SU-DHL-6 (cell line): ENCODE results near the gene PRIM1.

Experiments used
- H2AFZ ChIP-seq: fragments of 200-600 bp; sonication (generic); 2 replicates; pipeline ENCODE4 v1.6.1; 2014; ENCODE audit warnings: low read depth, mild to moderate bottlenecking, moderate library complexity, mixed read lengths, antibody characterized with exemption, low read length; ENCODE audit not compliant: severe bottlenecking
- H3F3A ChIP-seq: fragments of 200-600 bp; shearing (Covaris generic); 2 replicates; pipeline ENCODE4 v1.6.0; 2016; ENCODE audit warnings: antibody characterized with exemption, mild to moderate bottlenecking; ENCODE audit not compliant: insufficient read depth
- H3K27ac ChIP-seq: fragments of 200-600 bp; sonication (generic); 2 replicates; pipeline ENCODE4 v1.5.1; 2016; ENCODE audit warnings: low read depth, mild to moderate bottlenecking, low read length, moderate library complexity, mixed read lengths
- H3K27me3 ChIP-seq: fragments of 200-600 bp; sonication (generic), shearing (Covaris generic); 2 replicates; pipeline ENCODE4 v1.6.0; 2014; ENCODE audit warnings: mild to moderate bottlenecking, low read length
- H3K36me3 ChIP-seq: fragments of 200-600 bp; sonication (generic); 2 replicates; pipeline ENCODE4 v1.6.1; 2014; ENCODE audit warnings: mild to moderate bottlenecking, low read length, mixed read lengths
- H3K4me2 ChIP-seq: fragments of 300-600, 200-600 bp; shearing (Covaris generic), sonication (generic); 2 replicates; pipeline ENCODE4 v1.6.0; 2014; ENCODE audit warnings: low read length, low read depth, mild to moderate bottlenecking; ENCODE audit not compliant: poor library complexity, severe bottlenecking
- H3K4me3 ChIP-seq: fragments of 200-600 bp; sonication (generic); 2 replicates; pipeline ENCODE4 v1.5.1; 2014; ENCODE audit warnings: antibody characterized with exemption, low read length, mild to moderate bottlenecking, mixed read lengths; ENCODE audit not compliant: insufficient read depth, poor library complexity, severe bottlenecking
- H3K79me2 ChIP-seq: fragments of 200-600 bp; sonication (generic); 2 replicates; pipeline ENCODE4 v1.6.1; 2014; ENCODE audit warnings: mild to moderate bottlenecking, low read length, moderate library complexity; ENCODE audit not compliant: insufficient read depth
- H3K9ac ChIP-seq: fragments of 200-600 bp; sonication (generic); 2 replicates; pipeline ENCODE4 v1.7.0; 2014; ENCODE audit warnings: mild to moderate bottlenecking, low read length
- H3K9me2 ChIP-seq: fragments of 200-600 bp; sonication (generic); replicated peaks from 2 replicates; pipeline ENCODE4 v1.6.1; 2014; ENCODE audit warnings: low read length; ENCODE audit not compliant: insufficient read depth
- H3K9me3 ChIP-seq: fragments of 200-600 bp; sonication (generic); 2 replicates; pipeline ENCODE4 v1.6.1; 2014; ENCODE audit warnings: low read length, mixed read lengths; ENCODE audit not compliant: insufficient read depth
- H4K20me1 ChIP-seq: fragments of 200-600 bp; sonication (generic); 2 replicates; pipeline ENCODE4 v1.6.1; 2014; ENCODE audit warnings: low read depth, mild to moderate bottlenecking, antibody characterized with exemption, low read length, moderate library complexity, mixed read lengths
- CTCF ChIP-seq: fragments of 200-600 bp; sonication (generic); IDR thresholded peaks from one replicate; pipeline ENCODE4 v1.5.1; 2017; ENCODE audit warnings: antibody characterized with exemption, mild to moderate bottlenecking, low read length, moderate library complexity; ENCODE audit not compliant: insufficient read depth, poor library complexity, severe bottlenecking
- EZH2phosphoT487 ChIP-seq: fragments of 200-600 bp; sonication (generic), shearing (Covaris generic); conservative IDR thresholded peaks from 2 replicates; pipeline ENCODE4 v1.6.1; 2018; ENCODE audit warnings: mild to moderate bottlenecking, antibody characterized with exemption, low read length, moderate library complexity, mixed read lengths

PRIM1 gene

GRCh38 chr12:56716933-56717880, 34.9 kb downstream of the PRIM1 start:
- H3K9me3 ChIP-seq, result no peaks in the 10 kb centered on the region
- H3K9ac ChIP-seq, result no peak overlapping the region
- H3K36me3 ChIP-seq, result peaks cover 34% of the 10 kb centered on the region
- peaks cover 55% of the 10 kb centered on the region for H4K20me1 ChIP-seq
- no peak overlapping the region for H3K4me3 ChIP-seq
- no peaks in the 10 kb centered on the region for H3K9me2 ChIP-seq
- peaks cover 64% of the 10 kb centered on the region for H3K79me2 ChIP-seq
- peaks cover 45% of the 10 kb centered on the region for H3F3A ChIP-seq
- H2AFZ ChIP-seq, result no peak overlapping the region
- peak overlapping the region; percentile 46 for H3K27ac ChIP-seq
- H3K4me2 ChIP-seq, result no peak overlapping the region
- H3K27me3 ChIP-seq, result no peaks in the 10 kb centered on the region
- no peak for TF ChIP-seq CTCF
- TF ChIP-seq EZH2phosphoT487, result no peak

- H3K4me3 ChIP-seq, result no peak overlapping the region
- peaks cover 42% of the 10 kb centered on the region for H3F3A ChIP-seq
- H3K79me2 ChIP-seq, result peaks cover 56% of the 10 kb centered on the region
- TF ChIP-seq CTCF (no peak), EZH2phosphoT487 (no peak)
- peak overlapping the region; percentile 46; the same call in 1 of the 2 replicates for H3K27ac ChIP-seq
- H3K9ac ChIP-seq, result no peak overlapping the region
- no peak overlapping the region for H3K4me2 ChIP-seq
- no peaks in the 10 kb centered on the region for H3K9me2 ChIP-seq
- H3K27me3 ChIP-seq, result no peaks in the 10 kb centered on the region
- peaks cover 27% of the 10 kb centered on the region for H3K36me3 ChIP-seq
- peaks cover 49% of the 10 kb centered on the region for H4K20me1 ChIP-seq
- H2AFZ ChIP-seq, result no peak overlapping the region
- no peaks in the 10 kb centered on the region for H3K9me3 ChIP-seq
Observed at GRCh38 chr12:56716458-56716857, 35.7 kb downstream of the PRIM1 start.

GRCh38 chr12:56715798-56716197, 36.3 kb downstream of the PRIM1 start:
- Histone ChIP-seq H3K4me3 (no peak overlapping the region), H3K79me2 (peaks cover 49% of the 10 kb centered on the region), H3F3A (peaks cover 48% of the 10 kb centered on the region), H3K4me2 (no peak overlapping the region), H3K36me3 (peaks cover 32% of the 10 kb centered on the region), H3K9ac (no peak overlapping the region), H3K9me3 (no peaks in the 10 kb centered on the region), H3K27ac (no peak overlapping the region), H4K20me1 (peaks cover 46% of the 10 kb centered on the region), H3K9me2 (no peaks in the 10 kb centered on the region), H2AFZ (no peak overlapping the region), H3K27me3 (no peaks in the 10 kb centered on the region)
- TF ChIP-seq CTCF, result no peak
